CD4-positive, alpha-beta memory T cell (primary cell): ENCODE measurements around the gene TASOR. TPM values are rescaled to one million over a fixed set of nuclear protein-coding genes. Genes with fewer than 3 reads are reported as not detected.

ENCODE experiments used
- CTCF ChIA-PET: fragments of 350-600 bp; sonication (Branson Sonifier 250); formaldehyde crosslinking; loops from one replicate; lab custom pipeline; 2021; ENCODE audit warnings: inconsistent platforms; ENCODE audit not compliant: partially characterized antibody; lab: Charles Lee
- POLR2A ChIA-PET: fragments of 350-600 bp; sonication (Branson Sonifier 250); formaldehyde crosslinking; loops from one replicate; lab custom pipeline; 2021; ENCODE audit not compliant: partially characterized antibody; lab: Charles Lee
- DNase-seq, 5 donors: peaks; one replicate each; pipeline versions ENCODE4 v3.0.0 to v3.0.0-alpha.2; 2020 to 2022; ENCODE audit warnings: mixed read lengths in 1 of 5
- H3K27ac ChIP-seq: one replicate; pipeline ENCODE4 v1.7.0; 2013; ENCODE audit warnings: low read depth, low read length
- H3K27me3 ChIP-seq: 2 replicates; pipeline ENCODE4 v1.7.0; 2013; ENCODE audit warnings: mild to moderate bottlenecking, low read length, moderate library complexity; ENCODE audit not compliant: insufficient read depth
- H3K36me3 ChIP-seq: 2 replicates; pipeline ENCODE4 v1.7.0; 2013; ENCODE audit warnings: mild to moderate bottlenecking, low read length, moderate library complexity; ENCODE audit not compliant: insufficient read depth
- H3K4me1 ChIP-seq: 2 replicates; pipeline ENCODE4 v1.7.0; 2013; ENCODE audit warnings: mild to moderate bottlenecking, low read length, moderate library complexity; ENCODE audit not compliant: insufficient read depth
- H3K4me3 ChIP-seq, 2 donors: one replicate each; pipeline ENCODE4 v1.7.0; 2013; ENCODE audit warnings: low read length in 2 of 2, mild to moderate bottlenecking in 1 of 2
- H3K9me3 ChIP-seq, 2 donors: one replicate each; pipeline ENCODE4 v1.7.0; 2013; ENCODE audit warnings: low read length in 2 of 2, control low read depth in 1 of 2; ENCODE audit not compliant: control insufficient read depth in 1 of 2
- H3K27ac Mint-ChIP-seq, 7 donors: one replicate each; pipeline ENCODE4 v1.8.0; 2020 to 2021; ENCODE audit warnings: mixed read lengths in 7 of 7, mild to moderate bottlenecking in 6 of 7, inconsistent platforms in 3 of 7, moderate library complexity in 3 of 7
- H3K27me3 Mint-ChIP-seq, 2 donors: one replicate each; pipeline ENCODE4 v1.8.0; 2020 to 2021; ENCODE audit warnings: mixed read lengths in 2 of 2
- H3K36me3 Mint-ChIP-seq, 2 donors: one replicate each; pipeline ENCODE4 v1.8.0; 2020 to 2021; ENCODE audit warnings: mixed read lengths in 2 of 2, inconsistent platforms in 1 of 2, mild to moderate bottlenecking in 1 of 2
- H3K4me1 Mint-ChIP-seq, 4 donors: one replicate each; pipeline ENCODE4 v1.8.0; 2020 to 2021; ENCODE audit warnings: mixed read lengths in 4 of 4, mild to moderate bottlenecking in 1 of 4
- H3K4me3 Mint-ChIP-seq, 8 donors: one replicate each; pipeline ENCODE4 v1.8.0; 2020 to 2021; ENCODE audit warnings: mixed read lengths in 8 of 8, mild to moderate bottlenecking in 7 of 8, moderate library complexity in 6 of 8, inconsistent platforms in 3 of 8
- H3K9me3 Mint-ChIP-seq, 8 donors: one replicate each; pipeline ENCODE4 v1.8.0; 2020 to 2021; ENCODE audit warnings: mixed read lengths in 8 of 8, mild to moderate bottlenecking in 5 of 8, inconsistent platforms in 3 of 8, moderate library complexity in 1 of 8
- intact Hi-C: fragments of 100-400 bp; cut with micrococcal nuclease; formaldehyde crosslinking; loops from one replicate; pipeline ENCODE4 v1.15.1; 2023
- polyA plus RNA-seq, 2 donors: library from polyadenylated mRNA; unstranded; fragments of 300-500 nt; fragmentation: Illumina TruSeq; gene quantifications; one replicate each; pipeline ENCODE4 v1.2.3, GENCODE V29; 2021
- total RNA-seq, 2 experiments: library from RNA; stranded (reverse); gene quantifications; one replicate each; pipeline ENCODE4 v1.2.3, GENCODE V29; 2021

TASOR gene
- total and polyA plus RNA-seq, 4 experiments from 2014 or later, result 22.7 to 112 (median 75.7) TPM

DNA sequence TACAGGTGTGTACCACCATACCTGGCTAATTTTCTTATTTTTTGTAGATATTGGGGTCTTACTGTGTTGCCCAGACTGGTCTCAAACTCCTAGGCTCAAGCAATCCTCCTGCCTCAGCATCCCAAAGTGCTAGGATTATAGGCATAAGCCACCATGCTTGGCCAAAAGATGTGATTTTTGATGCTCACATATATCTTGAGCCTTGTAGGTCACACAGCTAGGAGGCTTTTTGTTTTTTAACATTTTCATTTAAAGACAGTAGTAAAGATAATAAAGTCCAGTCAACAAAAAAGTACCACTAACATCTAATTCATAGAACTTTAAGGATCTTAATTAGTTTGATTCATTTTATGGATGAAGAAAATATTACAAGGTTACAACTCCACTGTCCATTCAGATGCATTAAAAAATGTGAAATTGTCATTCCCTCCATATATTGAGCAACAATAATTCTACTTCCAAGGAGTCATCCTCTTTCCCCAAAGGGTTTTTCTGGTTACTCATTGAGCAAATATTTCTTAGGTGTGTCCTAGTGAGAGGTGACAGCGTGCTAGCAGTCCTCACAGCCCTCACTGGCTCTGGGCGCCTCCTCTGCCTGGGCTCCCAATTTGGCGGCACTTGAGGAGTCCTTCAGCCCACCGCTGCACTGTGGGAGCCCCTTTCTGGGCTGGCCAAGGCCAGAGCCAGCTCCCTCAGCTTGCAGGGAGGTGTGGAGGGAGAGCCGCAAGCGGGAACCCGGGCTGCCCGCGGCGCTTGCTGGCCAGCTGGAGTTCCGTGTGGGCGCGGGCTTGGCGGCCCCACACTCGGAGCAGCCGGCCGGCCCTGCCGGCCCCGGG, 8.3 kb upstream of the TASOR start:
- Histone ChIP-seq H3K27ac (no peak overlapping the region), H3K9me3 (no peaks in the 10 kb centered on the region), H3K27me3 (no peaks in the 10 kb centered on the region), H3K4me1 (peaks cover 38% of the 10 kb centered on the region), H3K4me3 (no peak overlapping the region), H3K36me3 (no peaks in the 10 kb centered on the region)
- intact Hi-C loops, result no loop called here
- Mint-ChIP-seq H3K27me3 (no peaks in the 10 kb centered on the region), H3K4me1 (peaks cover 33 to 40% (median 36%) of the 10 kb centered on the region in 4 donors), H3K27ac (no peak overlapping the region), H3K4me3 (peak overlapping the region in 1 of 8 donors; percentile 9), H3K9me3 (no peaks in the 10 kb centered on the region), H3K36me3 (no peaks in the 10 kb centered on the region)
- ChIA-PET CTCF (interaction anchor here (0.9 to 1.3 kb wide), 3 partner anchors 11 to 109 kb away, joined by 3 to 6 read pairs (median 3); no protein-coding TSS in a partner anchor), POLR2A (interaction anchor here (0.6 to 6.8 kb wide), 4 partner anchors 7 to 1064 kb away, joined by 4 to 113 read pairs (median 6); partner anchors contain the start of gene TASOR)
- DNase-seq, result no peak

DNA sequence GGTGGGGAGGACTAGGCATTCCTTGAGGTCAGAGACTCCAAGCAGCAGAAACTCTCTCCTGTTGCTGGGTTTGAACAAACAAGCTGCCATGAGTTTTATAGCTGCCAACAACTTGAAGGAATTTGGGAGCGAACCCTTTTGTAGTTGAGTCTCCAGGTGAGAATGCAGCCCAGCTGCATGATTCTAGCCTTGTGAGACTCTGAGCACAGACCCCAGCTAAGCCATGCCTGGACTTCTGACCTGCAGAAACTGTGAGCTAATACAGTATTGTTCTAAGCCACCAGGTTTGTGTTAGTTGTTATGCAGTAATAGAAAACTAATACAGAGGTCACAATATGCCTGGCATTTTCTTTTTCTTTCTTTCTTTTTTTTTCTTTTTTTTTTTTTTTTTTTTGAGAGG, 6.2 kb upstream of the TASOR start:
- Histone ChIP-seq H3K4me1 (peaks cover 18% of the 10 kb centered on the region), H3K36me3 (no peaks in the 10 kb centered on the region), H3K27me3 (no peaks in the 10 kb centered on the region), H3K27ac (no peak overlapping the region), H3K4me3 (no peak overlapping the region), H3K9me3 (no peaks in the 10 kb centered on the region)
- ChIA-PET CTCF (interaction anchor here (1.2 kb wide), 1 partner anchor 306 kb away, joined by 3 read pairs; no protein-coding TSS in a partner anchor), POLR2A (interaction anchor here (0.6 kb wide), 1 partner anchor 59 kb away, joined by 3 read pairs; no protein-coding TSS in a partner anchor)
- Mint-ChIP-seq H3K9me3 (no peaks in the 10 kb centered on the region), H3K36me3 (no peaks in the 10 kb centered on the region), H3K4me3 (no peak overlapping the region), H3K4me1 (peaks cover 17 to 21% (median 19%) of the 10 kb centered on the region in 4 donors), H3K27ac (no peak overlapping the region), H3K27me3 (no peaks in the 10 kb centered on the region)
- DNase-seq, result no peak
- intact Hi-C loops, result loop anchor here (10.0 kb wide), 1 partner anchor 535 kb away; the partner anchor contains the start of gene APPL1

DNA sequence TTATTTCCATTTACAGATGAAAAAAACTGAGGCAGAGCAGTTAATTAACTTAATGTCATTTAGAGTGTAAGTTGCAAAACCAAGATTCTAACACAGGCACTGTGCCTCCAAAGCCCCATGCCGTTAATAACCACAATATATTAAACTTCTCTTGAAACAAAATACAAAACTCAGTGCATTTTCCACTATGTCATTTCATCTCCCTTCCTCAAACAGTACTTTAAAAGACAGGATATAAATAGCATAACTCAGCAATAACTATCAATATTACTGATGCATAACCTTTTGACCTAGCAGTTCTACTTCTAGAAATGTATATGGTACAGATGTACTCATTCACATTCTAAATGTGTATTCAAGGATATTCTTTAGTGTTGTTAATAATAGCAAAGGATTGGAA, 5.1 kb upstream of the TASOR start:
- no peaks in the 10 kb centered on the region for H3K27me3 ChIP-seq
- H3K4me1 ChIP-seq, result peaks cover 15% of the 10 kb centered on the region
- no peak overlapping the region for H3K27ac ChIP-seq
- no peaks in the 10 kb centered on the region for H3K36me3 Mint-ChIP-seq
- H3K9me3 Mint-ChIP-seq, result no peaks in the 10 kb centered on the region
- H3K27me3 Mint-ChIP-seq, result no peaks in the 10 kb centered on the region
- no peaks in the 10 kb centered on the region for H3K9me3 ChIP-seq
- no peak overlapping the region for H3K4me3 ChIP-seq
- intact Hi-C loops, result loop anchor here (10.0 kb wide), 1 partner anchor 537 kb away; the partner anchor contains the start of gene APPL1
- DNase-seq, result no peak
- H3K4me3 Mint-ChIP-seq, result no peak overlapping the region
- H3K27ac Mint-ChIP-seq, result no peak overlapping the region
- H3K36me3 ChIP-seq, result no peaks in the 10 kb centered on the region
- peaks cover 9 to 20% (median 15%) of the 10 kb centered on the region in 4 donors for H3K4me1 Mint-ChIP-seq
- POLR2A ChIA-PET, result no interaction called here
- CTCF ChIA-PET, result no interaction called here

DNA sequence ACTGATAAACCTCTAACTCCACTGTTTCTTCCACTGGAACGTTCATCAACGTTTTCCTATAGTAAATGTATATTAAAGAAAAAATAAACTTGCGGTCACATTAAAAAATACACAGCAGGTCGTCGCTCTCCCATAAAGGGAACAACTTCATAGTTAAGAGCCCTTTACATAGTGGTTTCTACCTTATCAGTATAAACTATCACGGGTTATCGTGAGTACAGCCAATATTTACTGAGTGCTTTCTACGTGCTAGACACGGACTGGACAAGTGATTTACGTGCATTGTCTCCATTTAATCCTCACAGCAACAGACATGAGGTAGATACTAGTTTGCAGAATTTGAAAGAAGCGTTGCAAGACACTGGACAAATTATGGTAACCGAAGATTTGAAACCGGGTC, 964 bp upstream of the TASOR start:
- H3K27me3 Mint-ChIP-seq, result no peaks in the 10 kb centered on the region
- no peak overlapping the region for H3K27ac ChIP-seq
- no peaks in the 10 kb centered on the region for H3K9me3 Mint-ChIP-seq
- no peaks in the 10 kb centered on the region for H3K36me3 ChIP-seq
- H3K27me3 ChIP-seq, result no peaks in the 10 kb centered on the region
- H3K9me3 ChIP-seq, result no peaks in the 10 kb centered on the region
- peak overlapping the region in 6 of 7 donors; percentile 60 to 98 (median 87) for H3K27ac Mint-ChIP-seq
- H3K4me1 Mint-ChIP-seq, result peaks cover 21 to 46% (median 33%) of the 10 kb centered on the region in 4 donors
- intact Hi-C loops, result loop anchor here (5.0 to 10.0 kb wide), 3 partner anchors 92 to 1623 kb away; partner anchors contain the start of genes APPL1, HTD2 and RPP14
- DNase-seq, result no peak
- ChIA-PET POLR2A (interaction anchor here (0.9 to 4.3 kb wide), 2 partner anchors 10 to 30 kb away, joined by 3 to 113 read pairs; no protein-coding TSS in a partner anchor), CTCF (no interaction called here)
- peak overlapping the region; percentile 17 to 85 (median 80) for H3K4me3 Mint-ChIP-seq
- H3K36me3 Mint-ChIP-seq, result peaks cover 8 to 13% of the 10 kb centered on the region in 2 donors
- H3K4me3 ChIP-seq, result no peak overlapping the region
- H3K4me1 ChIP-seq, result peaks cover 40% of the 10 kb centered on the region

DNA sequence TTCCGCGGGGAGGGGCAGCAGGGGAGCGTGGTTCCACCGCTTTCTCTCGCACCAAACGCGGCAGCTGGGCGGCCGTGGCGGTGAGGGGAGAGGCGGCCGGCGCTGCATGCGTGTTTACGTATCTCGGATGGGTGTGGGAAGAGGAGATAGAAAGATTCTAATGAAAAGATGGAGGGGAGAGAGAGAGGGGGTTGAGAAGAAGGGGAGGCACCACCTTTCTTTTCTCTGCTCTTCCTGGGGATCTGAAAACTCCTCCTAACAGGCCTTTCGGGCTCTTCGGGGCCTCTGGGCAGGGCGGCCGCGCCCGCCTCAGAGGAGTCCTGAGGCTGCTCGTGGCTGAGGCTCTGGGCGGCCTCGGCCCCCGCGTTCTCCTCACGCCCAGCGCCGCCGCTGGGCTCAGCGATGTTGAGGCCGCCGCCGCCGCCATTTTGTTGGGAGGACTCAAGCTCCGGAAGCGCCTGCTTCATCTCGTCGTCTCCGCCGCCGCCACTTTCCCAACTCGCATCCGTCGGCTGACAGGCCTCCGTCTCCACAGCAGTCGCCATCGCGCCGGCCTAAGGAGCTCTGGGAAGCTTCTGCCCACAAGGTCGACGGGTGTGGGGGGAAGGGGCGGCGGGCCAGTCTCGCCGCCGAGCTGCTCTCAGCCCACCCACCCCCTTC, 473 bp downstream of the TASOR start:
- Mint-ChIP-seq H3K9me3 (no peaks in the 10 kb centered on the region), H3K27me3 (no peaks in the 10 kb centered on the region), H3K27ac (peak overlapping the region; percentile 93 to 98 (median 96)), H3K4me3 (peak overlapping the region; percentile 91 to 98 (median 94)), H3K36me3 (peaks cover 16 to 20% of the 10 kb centered on the region in 2 donors), H3K4me1 (peaks cover 28 to 59% (median 42%) of the 10 kb centered on the region in 4 donors)
- CTCF ChIA-PET, result interaction anchor here (0.7 to 1.6 kb wide), 9 partner anchors 9 to 313 kb away, joined by 3 to 11 read pairs (median 5); partner anchors contain the start of gene CCDC66
- intact Hi-C loops, result loop anchor here (1.0 to 10.0 kb wide), 7 partner anchors 14 to 1625 kb away; partner anchors contain the start of genes APPL1, ARF4, ARHGEF3 and CCDC66
- Histone ChIP-seq H3K27me3 (no peaks in the 10 kb centered on the region), H3K4me3 (peak overlapping the region; percentile 76 to 90), H3K4me1 (peaks cover 55% of the 10 kb centered on the region), H3K9me3 (no peaks in the 10 kb centered on the region), H3K36me3 (no peaks in the 10 kb centered on the region), H3K27ac (peak overlapping the region; percentile 96)
- POLR2A ChIA-PET, result interaction anchor here (0.6 to 4.3 kb wide), 43 partner anchors 9 to 1010 kb away, joined by 3 to 113 read pairs (median 4); partner anchors contain the start of genes ARF4, ARHGEF3, CCDC66 and DENND6A
- DNase-seq, result peak; percentile 79 to 86 (median 85)

DNA sequence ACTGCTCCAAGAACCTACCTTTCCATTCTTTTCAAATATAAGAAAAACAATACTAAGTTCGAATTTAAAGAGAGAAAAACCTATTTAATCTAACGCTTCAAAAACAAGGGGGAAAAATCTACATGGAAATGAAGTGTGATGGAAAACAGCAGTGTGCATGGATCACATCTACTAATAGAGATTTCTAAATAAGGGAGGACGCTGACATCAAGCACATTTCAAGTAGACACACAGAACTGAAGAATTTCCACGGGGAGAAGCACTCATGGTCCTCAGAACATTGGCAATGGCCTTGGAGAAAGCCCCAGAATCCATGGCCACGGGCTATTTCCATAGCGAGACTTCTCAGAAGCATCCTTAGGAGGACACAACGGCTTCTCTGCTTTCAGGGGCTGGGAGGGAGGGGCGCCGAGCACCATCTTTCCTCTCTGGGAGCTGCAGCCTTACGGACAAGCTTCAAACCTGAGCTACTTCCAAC, 1.0 kb downstream of the TASOR start:
- peak overlapping the region; percentile 96 for H3K27ac ChIP-seq
- peak overlapping the region; percentile 76 to 90 for H3K4me3 ChIP-seq
- peaks cover 18 to 22% of the 10 kb centered on the region in 2 donors for H3K36me3 Mint-ChIP-seq
- peaks cover 60% of the 10 kb centered on the region for H3K4me1 ChIP-seq
- POLR2A ChIA-PET, result interaction anchor here (0.6 to 4.3 kb wide), 33 partner anchors 8 to 1011 kb away, joined by 3 to 113 read pairs (median 5); partner anchors contain the start of genes ARF4, ARHGEF3, CCDC66 and DENND6A
- no peaks in the 10 kb centered on the region for H3K27me3 Mint-ChIP-seq
- intact Hi-C loops, result loop anchor here (1.0 to 10.0 kb wide), 5 partner anchors 15 to 1625 kb away; partner anchors contain the start of genes APPL1, CCDC66, HTD2 and RPP14
- H3K4me1 Mint-ChIP-seq, result peaks cover 34 to 65% (median 48%) of the 10 kb centered on the region in 4 donors
- H3K9me3 ChIP-seq, result no peaks in the 10 kb centered on the region
- DNase-seq, result no peak
- H3K27ac Mint-ChIP-seq, result peak overlapping the region; percentile 93 to 98 (median 96)
- CTCF ChIA-PET, result interaction anchor here (1.2 to 1.6 kb wide), 5 partner anchors 8 to 125 kb away, joined by 3 to 11 read pairs (median 5); partner anchors contain the start of gene CCDC66
- H3K27me3 ChIP-seq, result no peaks in the 10 kb centered on the region
- peak overlapping the region; percentile 91 to 98 (median 94) for H3K4me3 Mint-ChIP-seq
- H3K9me3 Mint-ChIP-seq, result no peaks in the 10 kb centered on the region
- H3K36me3 ChIP-seq, result no peaks in the 10 kb centered on the region
